ENCODE measurements around the gene FGFBP1.

GRCh38 chr4:15925830-15926229, 12.7 kb downstream of the FGFBP1 start:
- TF ChIP-seq CTCF (IDR thresholded peaks at IDR 0.05; ENCODE audit: insufficient read depth, low read length, poor library complexity, severe bottlenecking) (no peak), EZH2phosphoT487 (conservative IDR thresholded peaks at IDR 0.05; ENCODE audit: low read length) (no peak)
